GM21381 (cell line): ENCODE results near the gene RO60.
"Not testable (repeated sequence)": the region's sequence is repeated elsewhere in the genome, so short reads cannot be mapped to it uniquely, and the experiment has no call there.

ENCODE experiments used
- ATAC-seq: cut with Tn5 transposase; IDR thresholded peaks from one replicate; pipeline ENCODE4 v1.9.1; 2021; ENCODE audit warnings: mild to moderate bottlenecking, moderate library complexity; ENCODE audit not compliant: unreplicated experiment

The RO60 gene

GRCh38 chr1:193059282-193060114 lies at the start of gene RO60, which contains the start of gene UCHL5:
Gene RO60, plus strand, starts transcription at chr1:193059612. Its CDS starts 9,443 bp downstream, at chr1:193069055.
Gene UCHL5, minus strand, starts transcription at chr1:193059360. Its CDS starts 100 bp downstream, at chr1:193059260.
- ATAC-seq = peak; percentile 93

- no peak for ATAC-seq
These were observed 48.0 kb upstream of the RO60 start for GRCh38 chr1:193011406-193011805.

- no peak for ATAC-seq
These were observed 46.4 kb upstream of the RO60 start for GRCh38 chr1:193013005-193013404.

- no peak for ATAC-seq
These were observed 45.7 kb upstream of the RO60 start for GRCh38 chr1:193013707-193014106.

- ATAC-seq = no peak
These were observed 45.0 kb upstream of the RO60 start for GRCh38 chr1:193014400-193014799.

GRCh38 chr1:193016788-193017187 lies 42.6 kb upstream of the RO60 start:
- ATAC-seq = no peak

GRCh38 chr1:193019442-193020026 lies 39.9 kb upstream of the RO60 start:
- ATAC-seq = peak; percentile 63

GRCh38 chr1:193025218-193025617 lies 34.2 kb upstream of the RO60 start:
- ATAC-seq = no peak

GRCh38 chr1:193030280-193030679 lies 29.1 kb upstream of the RO60 start:
- ATAC-seq = no peak

- no peak for ATAC-seq
These were observed 28.0 kb upstream of the RO60 start for GRCh38 chr1:193031431-193031830.

GRCh38 chr1:193032643-193033427 lies 26.6 kb upstream of the RO60 start:
- not testable (repeated sequence) for ATAC-seq

- ATAC-seq = no peak
These were observed 25.8 kb upstream of the RO60 start for GRCh38 chr1:193033610-193034009.

GRCh38 chr1:193036337-193037047 lies 22.9 kb upstream of the RO60 start:
- no peak for ATAC-seq

GRCh38 chr1:193040011-193040410 lies 19.4 kb upstream of the RO60 start:
- no peak for ATAC-seq

GRCh38 chr1:193042766-193043691 lies 16.4 kb upstream of the RO60 start:
- ATAC-seq = no peak

GRCh38 chr1:193048913-193049312 lies 10.5 kb upstream of the RO60 start:
- not testable (repeated sequence) for ATAC-seq

- ATAC-seq = no peak
These were observed 5.2 kb upstream of the RO60 start for GRCh38 chr1:193054169-193054675.

GRCh38 chr1:193058529-193059281 lies 707 bp upstream of the RO60 start:
- peak; percentile 45 for ATAC-seq

- no peak for ATAC-seq
These were observed 647 bp downstream of the RO60 start for GRCh38 chr1:193060115-193060403.
